Heart left ventricle (tissue), 13 donors: ENCODE data around the gene EXOC3L2.
"Not testable (repeated sequence)": the region's sequence is repeated elsewhere in the genome, so short reads cannot be mapped to it uniquely, and the experiment has no call there.

ENCODE experiments used
- CTCF ChIP-seq, 12 donors: fragments of 200-600 bp; sonication (generic) in 4 of 12; IDR thresholded peaks; one replicate each; pipeline versions ENCODE4 v1.5.0 to v1.8.0; 2018 to 2022; ENCODE audit warnings: antibody characterized with exemption in 12 of 12, mild to moderate bottlenecking in 5 of 12
- POLR2A ChIP-seq, 2 donors: fragments of 450-650 bp; IDR thresholded peaks; one replicate each; pipeline ENCODE4 v1.6.1; 2017; ENCODE audit warnings: antibody characterized with exemption in 2 of 2, mild to moderate bottlenecking in 2 of 2, moderate library complexity in 2 of 2
- donor health status: ischemic (EF 13 %, LVEDD 7.1; RV severe dilation, severe dysfunction).
- donor health status: DM: no; HTN: yes; CAD: no.
- donor health status: DM: no; HTN: no; CAD: no.
- donor health status: ischemic (EF 25% LVEDD 6.9; RV normal size, moderate dysfunction).
- donor health status: ischemic (EF 25% LVEDD 5.7; RV mildly dilated, moderate dysfunction).
- donor health status: ischemic (EF 35%, LVEDD 5.7; RV mildly dilated, moderate dysfunction).
- donor health status: nonischemic (EF 11% LVEDD 7.7; RV severe dilation, severe dysfunction).
- donor health status: DM: yes; HTN: yes; CAD: no.
- donor health status: PGD.
- donor health status: ischemic (EF 29% LVEDD 5.4; RV normal size, mild dysfunction).
- donor health status: nonischemic (EF 23%, LVEDD 6.1; RV moderate dilation, normal function).

DNA sequence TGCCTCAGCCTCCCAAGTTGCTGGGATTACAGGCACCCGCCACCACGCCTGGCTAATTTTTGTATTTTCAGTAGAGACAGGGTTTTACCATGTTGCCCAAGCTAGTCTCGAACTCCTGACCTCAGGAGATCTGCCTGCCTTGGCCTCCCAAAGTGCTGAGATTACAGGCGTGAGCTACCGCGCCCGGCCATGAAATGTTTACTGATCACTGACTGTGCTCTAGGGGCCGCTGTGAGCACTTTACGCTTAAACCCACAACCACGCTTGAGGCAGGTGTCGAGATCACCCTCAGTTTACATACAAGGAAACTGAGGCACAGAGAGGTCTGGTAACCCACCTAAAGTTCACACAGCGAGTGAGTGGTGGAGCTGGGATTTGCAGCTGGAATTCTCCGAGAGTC is 24.7 kb upstream of the EXOC3L2 start:
- TF ChIP-seq POLR2A, CTCF (IDR thresholded peaks at IDR 0.05): not testable (repeated sequence)
